ENCODE measurements around the gene HMGCS2. TPM values are rescaled to one million over a fixed set of nuclear protein-coding genes. Genes with fewer than 3 reads are reported as not detected.

HMGCS2 gene
- total and polyA plus RNA-seq, 2 donors from 2014 or later, result 3.9 to 163 TPM

- Histone ChIP-seq H3K36me3 (ENCODE audit: control insufficient read depth in 2 of 3, insufficient read depth in 3 of 3, low read length in 3 of 3) (no peaks in the 10 kb centered on the region), H3K27me3 (ENCODE audit: control insufficient read depth, insufficient read depth, low read length) (no peaks in the 10 kb centered on the region), H3K4me3 (ENCODE audit: low read length in 3 of 3) (no peak overlapping the region), H3K4me1 (ENCODE audit: control insufficient read depth in 2 of 3, insufficient read depth in 2 of 3, low read depth in 1 of 3, low read length in 3 of 3) (peaks cover 13 to 29% (median 15%) of the 10 kb centered on the region in 3 donors), H3K27ac (ENCODE audit: low read depth in 2 of 2, low read length in 2 of 2) (no peak overlapping the region), H3K9me3 (ENCODE audit: control insufficient read depth in 2 of 3, insufficient read depth in 1 of 3, low read length in 3 of 3) (no peaks in the 10 kb centered on the region), H3K9ac (ENCODE audit: low read length in 3 of 3) (no peak overlapping the region)
- no peak for FAIRE-seq
- TF ChIP-seq, protein P1, sequence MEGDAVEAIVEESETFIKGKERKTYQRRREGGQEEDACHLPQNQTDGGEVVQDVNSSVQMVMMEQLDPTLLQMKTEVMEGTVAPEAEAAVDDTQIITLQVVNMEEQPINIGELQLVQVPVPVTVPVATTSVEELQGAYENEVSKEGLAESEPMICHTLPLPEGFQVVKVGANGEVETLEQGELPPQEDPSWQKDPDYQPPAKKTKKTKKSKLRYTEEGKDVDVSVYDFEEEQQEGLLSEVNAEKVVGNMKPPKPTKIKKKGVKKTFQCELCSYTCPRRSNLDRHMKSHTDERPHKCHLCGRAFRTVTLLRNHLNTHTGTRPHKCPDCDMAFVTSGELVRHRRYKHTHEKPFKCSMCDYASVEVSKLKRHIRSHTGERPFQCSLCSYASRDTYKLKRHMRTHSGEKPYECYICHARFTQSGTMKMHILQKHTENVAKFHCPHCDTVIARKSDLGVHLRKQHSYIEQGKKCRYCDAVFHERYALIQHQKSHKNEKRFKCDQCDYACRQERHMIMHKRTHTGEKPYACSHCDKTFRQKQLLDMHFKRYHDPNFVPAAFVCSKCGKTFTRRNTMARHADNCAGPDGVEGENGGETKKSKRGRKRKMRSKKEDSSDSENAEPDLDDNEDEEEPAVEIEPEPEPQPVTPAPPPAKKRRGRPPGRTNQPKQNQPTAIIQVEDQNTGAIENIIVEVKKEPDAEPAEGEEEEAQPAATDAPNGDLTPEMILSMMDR (IDR thresholded peaks at IDR 0.05; ENCODE audit: borderline replicate concordance, extremely low read depth, insufficient read depth), result no peak
- intact Hi-C loops (cut with DNase I), result no loop called here
- DNase-seq, result no peak
Observed at GRCh38 chr1:119778359-119778758, 9.7 kb upstream of the HMGCS2 start.

- peaks cover 12 to 26% (median 13%) of the 10 kb centered on the region in 3 donors for H3K4me1 ChIP-seq (ENCODE audit: control insufficient read depth in 2 of 3, insufficient read depth in 2 of 3, low read depth in 1 of 3, low read length in 3 of 3)
Observed at GRCh38 chr1:119774746-119775490, 6.2 kb upstream of the HMGCS2 start.

DNA sequence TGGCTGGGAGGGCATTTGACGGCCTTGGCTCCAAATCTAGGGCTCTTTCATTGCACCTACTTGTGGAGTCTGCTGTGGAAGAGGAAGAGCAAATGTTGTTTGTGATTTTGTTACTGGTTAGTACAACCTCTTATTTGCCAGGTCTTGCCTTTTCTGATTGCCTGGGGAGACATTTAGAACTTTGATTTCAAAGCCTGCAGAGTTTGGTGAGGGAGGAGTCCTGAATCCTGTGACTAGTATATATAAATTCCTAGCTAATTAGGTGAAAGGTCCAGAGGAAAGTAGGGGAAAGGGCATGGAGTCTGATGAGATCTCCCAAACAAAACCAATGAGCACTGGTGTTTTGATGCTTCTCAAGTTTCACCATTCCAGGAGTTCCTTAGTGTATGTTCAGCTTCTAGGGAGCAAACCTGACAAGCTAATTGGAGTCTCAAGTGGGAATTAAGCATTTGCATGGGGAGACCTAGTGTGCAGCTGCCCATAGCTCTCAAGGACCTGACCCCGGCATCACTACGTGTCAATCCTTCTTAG lies 5.1 kb upstream of the HMGCS2 start:
- no peak for FAIRE-seq

More at GRCh38 chr1:119774746-119775490, 6.2 kb upstream of the HMGCS2 start:
- Histone ChIP-seq H3K36me3 (ENCODE audit: control insufficient read depth in 2 of 3, insufficient read depth in 3 of 3, low read length in 3 of 3) (no peaks in the 10 kb centered on the region), H3K9me3 (ENCODE audit: control insufficient read depth in 2 of 3, insufficient read depth in 1 of 3, low read length in 3 of 3) (no peaks in the 10 kb centered on the region), H3K27me3 (ENCODE audit: control insufficient read depth, insufficient read depth, low read length) (no peaks in the 10 kb centered on the region), H3K9ac (ENCODE audit: low read length in 3 of 3) (no peak overlapping the region), H3K27ac (ENCODE audit: low read depth in 2 of 2, low read length in 2 of 2) (peak overlapping the region; percentile 71 to 82), H3K4me3 (ENCODE audit: low read length in 3 of 3) (no peak overlapping the region)
- TF ChIP-seq, protein P1 (IDR thresholded peaks at IDR 0.05; ENCODE audit: borderline replicate concordance, extremely low read depth, insufficient read depth), result no peak
- DNase-seq (peak in 3 of 5 donors; percentile 41 to 73 (median 62)), FAIRE-seq (no peak)
- intact Hi-C loops (cut with DNase I), result no loop called here

More for the DNA sequence above, 5.1 kb upstream of the HMGCS2 start:
- Histone ChIP-seq H3K9ac (ENCODE audit: low read length in 3 of 3) (peak overlapping the region in 1 of 3 donors; percentile 4), H3K9me3 (ENCODE audit: control insufficient read depth in 2 of 3, insufficient read depth in 1 of 3, low read length in 3 of 3) (no peaks in the 10 kb centered on the region), H3K4me1 (ENCODE audit: control insufficient read depth in 2 of 3, insufficient read depth in 2 of 3, low read depth in 1 of 3, low read length in 3 of 3) (peaks cover 7 to 22% (median 12%) of the 10 kb centered on the region in 3 donors), H3K27me3 (ENCODE audit: control insufficient read depth, insufficient read depth, low read length) (no peaks in the 10 kb centered on the region), H3K27ac (ENCODE audit: low read depth in 2 of 2, low read length in 2 of 2) (peak overlapping the region; percentile 36 to 82), H3K36me3 (ENCODE audit: control insufficient read depth in 2 of 3, insufficient read depth in 3 of 3, low read length in 3 of 3) (no peaks in the 10 kb centered on the region), H3K4me3 (ENCODE audit: low read length in 3 of 3) (no peak overlapping the region)
- peak in 3 of 5 donors; percentile 45 to 88 (median 86) for DNase-seq
- TF ChIP-seq, protein P1 (IDR thresholded peaks at IDR 0.05; ENCODE audit: borderline replicate concordance, extremely low read depth, insufficient read depth), result no peak
- intact Hi-C loops (cut with DNase I), result no loop called here
